GM19035 (cell line): ENCODE results near the gene AMY1B.
"Not testable (repeated sequence)": the region's sequence is repeated elsewhere in the genome, so short reads cannot be mapped to it uniquely, and the experiment has no call there.

ENCODE experiments used
- ATAC-seq: cut with Tn5 transposase; IDR thresholded peaks from one replicate; pipeline ENCODE4 v1.9.1; 2021; ENCODE audit not compliant: unreplicated experiment

The AMY1B gene

GRCh38 chr1:103696110-103696509, at the start of gene AMY1B:
TSS of gene AMY1B (minus strand) at chr1:103696210. CDS start at chr1:103695639, 571 bp downstream.
- ATAC-seq = not testable (repeated sequence)

GRCh38 chr1:103745040-103745439, 49.0 kb upstream of the AMY1B start:
- ATAC-seq = not testable (repeated sequence)

GRCh38 chr1:103744449-103744848, 48.4 kb upstream of the AMY1B start:
- not testable (repeated sequence) for ATAC-seq

GRCh38 chr1:103738031-103738430, 42.0 kb upstream of the AMY1B start:
- not testable (repeated sequence) for ATAC-seq

GRCh38 chr1:103735334-103735733, 39.3 kb upstream of the AMY1B start:
- not testable (repeated sequence) for ATAC-seq

- ATAC-seq = not testable (repeated sequence)
Observed at GRCh38 chr1:103721473-103721872, 25.5 kb upstream of the AMY1B start.

GRCh38 chr1:103717404-103717803, 21.4 kb upstream of the AMY1B start:
- not testable (repeated sequence) for ATAC-seq

GRCh38 chr1:103710381-103710780, 14.4 kb upstream of the AMY1B start:
- not testable (repeated sequence) for ATAC-seq

GRCh38 chr1:103707670-103708069, 11.7 kb upstream of the AMY1B start:
- not testable (repeated sequence) for ATAC-seq

GRCh38 chr1:103701256-103701655, 5.2 kb upstream of the AMY1B start:
- not testable (repeated sequence) for ATAC-seq

GRCh38 chr1:103700669-103701068, 4.7 kb upstream of the AMY1B start:
- ATAC-seq = not testable (repeated sequence)

- ATAC-seq = not testable (repeated sequence)
Observed at GRCh38 chr1:103697430-103697829, 1.4 kb upstream of the AMY1B start.

- ATAC-seq = not testable (repeated sequence)
Observed at GRCh38 chr1:103676335-103676734, 19.7 kb downstream of the AMY1B start.

GRCh38 chr1:103655460-103655859, 40.5 kb downstream of the AMY1B start, which contains the start of gene AMY1A:
TSS of gene AMY1A (plus strand) at chr1:103655760. CDS start at chr1:103656331, 571 bp downstream.
- not testable (repeated sequence) for ATAC-seq

- ATAC-seq = not testable (repeated sequence)
Observed at GRCh38 chr1:103654133-103654532, 41.9 kb downstream of the AMY1B start.

GRCh38 chr1:103650889-103651288, 45.1 kb downstream of the AMY1B start:
- ATAC-seq = not testable (repeated sequence)

- not testable (repeated sequence) for ATAC-seq
Observed at GRCh38 chr1:103650305-103650704, 45.7 kb downstream of the AMY1B start.

- not testable (repeated sequence) for ATAC-seq
Observed at GRCh38 chr1:103643908-103644307, 52.1 kb downstream of the AMY1B start.

GRCh38 chr1:103641194-103641593, 54.8 kb downstream of the AMY1B start:
- not testable (repeated sequence) for ATAC-seq
